ENCODE measurements around the gene CBLN1.

Gene CBLN1

DNA sequence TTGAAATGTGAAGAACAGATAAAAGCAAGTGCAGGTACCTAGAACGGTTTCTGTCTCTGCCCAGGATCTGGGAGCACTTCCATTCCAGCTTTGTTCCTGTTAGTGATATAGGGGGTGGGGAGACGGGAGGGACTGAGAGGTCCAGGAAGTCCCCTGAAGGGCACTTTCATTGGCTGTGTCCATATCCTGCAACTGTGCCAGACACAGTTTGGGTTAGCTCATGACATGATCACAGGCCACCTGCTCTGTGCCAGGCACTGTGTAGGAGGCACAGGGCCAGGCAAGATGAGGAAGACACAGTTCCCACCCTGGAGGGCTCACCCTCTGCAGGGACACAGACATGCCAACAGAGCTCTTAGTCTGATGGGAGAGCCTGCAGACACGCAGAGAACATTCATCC, 7.9 kb downstream of the CBLN1 start:
- no peaks in the 10 kb centered on the region for H3K9me3 ChIP-seq
- TF ChIP-seq, protein P1, sequence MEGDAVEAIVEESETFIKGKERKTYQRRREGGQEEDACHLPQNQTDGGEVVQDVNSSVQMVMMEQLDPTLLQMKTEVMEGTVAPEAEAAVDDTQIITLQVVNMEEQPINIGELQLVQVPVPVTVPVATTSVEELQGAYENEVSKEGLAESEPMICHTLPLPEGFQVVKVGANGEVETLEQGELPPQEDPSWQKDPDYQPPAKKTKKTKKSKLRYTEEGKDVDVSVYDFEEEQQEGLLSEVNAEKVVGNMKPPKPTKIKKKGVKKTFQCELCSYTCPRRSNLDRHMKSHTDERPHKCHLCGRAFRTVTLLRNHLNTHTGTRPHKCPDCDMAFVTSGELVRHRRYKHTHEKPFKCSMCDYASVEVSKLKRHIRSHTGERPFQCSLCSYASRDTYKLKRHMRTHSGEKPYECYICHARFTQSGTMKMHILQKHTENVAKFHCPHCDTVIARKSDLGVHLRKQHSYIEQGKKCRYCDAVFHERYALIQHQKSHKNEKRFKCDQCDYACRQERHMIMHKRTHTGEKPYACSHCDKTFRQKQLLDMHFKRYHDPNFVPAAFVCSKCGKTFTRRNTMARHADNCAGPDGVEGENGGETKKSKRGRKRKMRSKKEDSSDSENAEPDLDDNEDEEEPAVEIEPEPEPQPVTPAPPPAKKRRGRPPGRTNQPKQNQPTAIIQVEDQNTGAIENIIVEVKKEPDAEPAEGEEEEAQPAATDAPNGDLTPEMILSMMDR (IDR thresholded peaks at IDR 0.05) = no peak
- peaks cover 86% of the 10 kb centered on the region for H3K27me3 ChIP-seq
- H3K36me3 ChIP-seq = no peaks in the 10 kb centered on the region
- no peak overlapping the region for H3K27ac ChIP-seq
- H3K4me1 ChIP-seq (ENCODE audit: control insufficient read depth in 1 of 2, insufficient read depth in 1 of 2, low read depth in 1 of 2, low read length in 1 of 2) = no peaks in the 10 kb centered on the region
- H3K4me3 ChIP-seq (ENCODE audit: low read depth in 1 of 2, low read length in 1 of 2) = no peak overlapping the region

DNA sequence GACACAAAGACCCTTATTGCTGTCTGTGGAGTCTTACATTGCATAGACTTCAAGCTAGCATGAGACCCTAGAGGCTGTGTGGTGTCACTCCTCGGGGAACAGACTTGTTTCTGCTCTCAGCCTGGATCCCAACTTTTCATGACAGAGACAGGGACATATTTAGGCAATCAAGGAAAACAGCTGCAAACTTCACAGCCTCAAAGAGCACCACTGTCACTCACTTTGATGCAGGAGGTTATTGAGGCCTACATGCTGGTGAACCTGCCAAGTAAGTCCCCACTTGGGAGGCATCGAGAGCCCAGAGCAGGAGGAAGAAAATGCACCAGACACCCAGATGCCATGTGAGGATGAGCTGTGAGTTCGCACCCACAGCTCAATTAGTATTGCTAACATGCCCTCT, 10.3 kb downstream of the CBLN1 start:
- no peak overlapping the region for H3K27ac ChIP-seq
- H3K4me1 ChIP-seq (ENCODE audit: control insufficient read depth in 1 of 2, insufficient read depth in 1 of 2, low read depth in 1 of 2, low read length in 1 of 2) = no peaks in the 10 kb centered on the region
- no peaks in the 10 kb centered on the region for H3K36me3 ChIP-seq
- H3K9me3 ChIP-seq = no peaks in the 10 kb centered on the region
- peaks cover 62% of the 10 kb centered on the region for H3K27me3 ChIP-seq
- no peak overlapping the region for H3K4me3 ChIP-seq (ENCODE audit: low read depth in 1 of 2, low read length in 1 of 2)
- TF ChIP-seq, protein P1 (IDR thresholded peaks at IDR 0.05) = no peak

DNA sequence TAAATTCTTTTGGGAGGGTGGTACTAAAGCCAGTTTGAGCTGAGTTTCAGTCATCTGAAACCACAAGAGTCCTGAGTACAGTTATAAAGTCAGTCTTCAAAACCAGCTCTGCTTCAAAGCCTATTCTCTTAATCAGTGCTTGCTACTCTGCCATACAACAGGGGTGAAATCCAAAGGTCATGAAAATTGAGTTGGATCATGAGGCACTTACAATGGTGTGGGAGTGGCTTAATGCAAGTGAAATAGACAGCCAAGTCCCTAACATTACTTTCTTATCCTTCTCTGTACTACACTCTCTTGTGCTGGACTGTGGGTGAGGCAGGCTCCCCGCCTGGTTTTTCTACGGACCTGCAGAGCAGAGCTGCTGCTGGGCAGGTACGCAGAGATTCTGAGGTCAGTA, 12.4 kb downstream of the CBLN1 start:
- no peak overlapping the region for H3K27ac ChIP-seq
- peaks cover 40% of the 10 kb centered on the region for H3K27me3 ChIP-seq
- TF ChIP-seq, protein P1 (IDR thresholded peaks at IDR 0.05) = no peak

DNA sequence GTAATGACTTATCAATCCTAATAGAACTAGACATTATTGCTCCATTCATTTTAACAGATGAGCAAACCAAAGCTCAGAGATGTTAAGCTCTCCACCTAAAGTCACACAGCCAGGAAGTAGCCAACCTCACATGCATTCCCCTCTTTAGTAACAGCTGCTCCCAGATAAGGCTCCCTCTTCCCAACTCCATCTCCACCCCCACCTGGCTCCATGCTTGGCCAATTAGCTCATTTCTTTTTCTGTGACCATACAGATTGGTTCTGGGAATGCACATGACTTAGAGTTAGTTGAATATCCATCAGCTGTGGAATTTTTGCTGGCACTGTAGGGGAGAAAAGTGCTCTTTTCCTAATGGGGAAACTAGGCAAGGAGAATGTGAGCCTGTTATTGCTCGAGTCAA, 13.0 kb downstream of the CBLN1 start:
- Histone ChIP-seq H3K27ac (no peak overlapping the region), H3K4me1 (ENCODE audit: control insufficient read depth in 1 of 2, insufficient read depth in 1 of 2, low read depth in 1 of 2, low read length in 1 of 2) (no peaks in the 10 kb centered on the region), H3K9me3 (no peaks in the 10 kb centered on the region), H3K27me3 (peaks cover 35% of the 10 kb centered on the region), H3K4me3 (ENCODE audit: low read depth in 1 of 2, low read length in 1 of 2) (no peak overlapping the region), H3K36me3 (no peaks in the 10 kb centered on the region)
- TF ChIP-seq, protein P1 (IDR thresholded peaks at IDR 0.05) = no peak

More for the DNA sequence above, 12.4 kb downstream of the CBLN1 start:
- H3K9me3 ChIP-seq = no peaks in the 10 kb centered on the region
- no peak overlapping the region for H3K4me3 ChIP-seq (ENCODE audit: low read depth in 1 of 2, low read length in 1 of 2)
- H3K36me3 ChIP-seq = no peaks in the 10 kb centered on the region
- no peaks in the 10 kb centered on the region for H3K4me1 ChIP-seq (ENCODE audit: control insufficient read depth in 1 of 2, insufficient read depth in 1 of 2, low read depth in 1 of 2, low read length in 1 of 2)

DNA sequence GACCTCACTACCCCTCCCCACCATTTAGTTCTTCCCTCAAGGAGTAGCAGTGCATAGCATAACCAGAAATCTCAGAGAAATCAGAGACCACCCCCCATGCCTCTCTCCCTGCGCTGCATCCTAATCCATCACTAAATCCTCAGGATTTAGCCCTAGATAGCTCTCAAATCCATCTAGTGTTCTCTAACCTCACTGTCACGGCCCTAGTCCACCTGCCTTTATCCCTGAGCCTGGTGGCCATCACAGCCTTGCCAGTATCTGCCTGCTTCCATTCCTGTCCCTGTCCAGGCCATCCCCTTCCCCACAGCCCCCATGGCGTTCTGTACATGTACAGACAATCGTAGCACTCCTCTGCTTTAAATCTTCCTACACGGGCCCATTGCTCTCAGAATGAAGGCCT, 19.1 kb downstream of the CBLN1 start:
- TF ChIP-seq, protein P1 (IDR thresholded peaks at IDR 0.05) = no peak
- no peaks in the 10 kb centered on the region for H3K4me1 ChIP-seq (ENCODE audit: control insufficient read depth in 1 of 2, insufficient read depth in 1 of 2, low read depth in 1 of 2, low read length in 1 of 2)
- no peaks in the 10 kb centered on the region for H3K36me3 ChIP-seq
- H3K9me3 ChIP-seq = no peaks in the 10 kb centered on the region
- no peaks in the 10 kb centered on the region for H3K27me3 ChIP-seq
- H3K27ac ChIP-seq = no peak overlapping the region
- no peak overlapping the region for H3K4me3 ChIP-seq (ENCODE audit: low read depth in 1 of 2, low read length in 1 of 2)

DNA sequence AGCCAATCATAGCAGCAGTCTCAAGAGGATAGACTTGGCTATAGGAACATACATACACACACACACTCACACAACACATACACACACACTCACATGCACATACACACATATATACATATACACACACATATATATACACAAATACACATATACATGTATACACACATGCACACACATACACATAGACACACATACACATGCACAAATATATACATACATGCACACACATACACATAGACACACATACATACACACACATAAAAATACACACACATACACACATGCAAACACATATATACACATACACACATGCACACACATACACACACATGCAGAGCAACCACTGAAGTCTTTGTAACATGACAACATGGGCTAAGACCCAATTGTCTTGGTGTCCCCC, 19.7 kb downstream of the CBLN1 start:
- Histone ChIP-seq H3K27ac (no peak overlapping the region), H3K36me3 (no peaks in the 10 kb centered on the region), H3K4me3 (ENCODE audit: low read depth in 1 of 2, low read length in 1 of 2) (no peak overlapping the region), H3K27me3 (no peaks in the 10 kb centered on the region), H3K4me1 (ENCODE audit: control insufficient read depth in 1 of 2, insufficient read depth in 1 of 2, low read depth in 1 of 2, low read length in 1 of 2) (no peaks in the 10 kb centered on the region), H3K9me3 (no peaks in the 10 kb centered on the region)
- TF ChIP-seq, protein P1 (IDR thresholded peaks at IDR 0.05) = no peak
